HG02759 (cell line): ENCODE measurements around the gene MTOR.
A peak's percentile ranks its signal among the peaks of the same experiment; 100 is the strongest.
"Not testable (repeated sequence)": the region's sequence is repeated elsewhere in the genome, so short reads cannot be mapped to it uniquely, and the experiment has no call there.

Experiments used
- ATAC-seq: cut with Tn5 transposase; IDR thresholded peaks from one replicate; pipeline ENCODE4 v1.9.1; 2021; ENCODE audit warnings: mild to moderate bottlenecking, moderate library complexity; ENCODE audit not compliant: unreplicated experiment

MTOR gene

DNA sequence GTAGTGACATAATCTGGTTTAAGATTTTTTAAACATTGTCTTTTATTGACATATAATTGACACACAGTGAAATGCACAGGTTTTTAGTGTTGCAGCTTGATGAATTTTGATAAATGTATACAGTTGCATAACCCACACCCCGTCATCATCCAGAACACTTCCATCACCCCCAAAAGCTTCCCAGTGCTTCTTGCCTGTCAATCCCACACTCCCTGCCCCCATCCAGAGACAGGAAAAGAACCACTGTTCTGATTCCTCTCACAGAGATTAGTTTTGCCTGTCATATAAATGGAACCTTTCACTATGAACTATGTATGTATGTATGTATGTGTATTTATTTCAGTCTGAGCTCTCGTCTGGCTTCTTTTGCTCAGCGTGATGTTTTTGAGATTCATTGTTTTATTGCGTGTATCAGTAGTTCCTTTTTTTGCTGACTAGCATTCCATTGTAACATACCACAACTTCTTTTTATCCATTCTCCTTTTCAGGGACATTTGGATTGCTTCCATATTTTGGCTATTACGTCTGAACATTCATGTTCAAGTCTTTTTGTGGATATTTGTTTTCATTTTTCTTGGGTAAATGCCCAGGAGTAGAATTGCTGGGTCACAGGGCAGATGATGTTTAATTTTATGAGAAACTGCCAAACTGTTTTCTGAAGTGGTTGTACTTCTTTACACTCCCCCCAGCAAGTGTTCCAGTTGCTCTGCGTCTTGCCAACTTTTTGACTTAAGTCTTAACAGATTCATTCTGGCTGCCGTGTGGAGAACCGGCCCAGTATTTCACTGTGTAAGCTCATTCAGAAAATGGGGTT, 19.4 kb upstream of the MTOR start:
- no peak for ATAC-seq

DNA sequence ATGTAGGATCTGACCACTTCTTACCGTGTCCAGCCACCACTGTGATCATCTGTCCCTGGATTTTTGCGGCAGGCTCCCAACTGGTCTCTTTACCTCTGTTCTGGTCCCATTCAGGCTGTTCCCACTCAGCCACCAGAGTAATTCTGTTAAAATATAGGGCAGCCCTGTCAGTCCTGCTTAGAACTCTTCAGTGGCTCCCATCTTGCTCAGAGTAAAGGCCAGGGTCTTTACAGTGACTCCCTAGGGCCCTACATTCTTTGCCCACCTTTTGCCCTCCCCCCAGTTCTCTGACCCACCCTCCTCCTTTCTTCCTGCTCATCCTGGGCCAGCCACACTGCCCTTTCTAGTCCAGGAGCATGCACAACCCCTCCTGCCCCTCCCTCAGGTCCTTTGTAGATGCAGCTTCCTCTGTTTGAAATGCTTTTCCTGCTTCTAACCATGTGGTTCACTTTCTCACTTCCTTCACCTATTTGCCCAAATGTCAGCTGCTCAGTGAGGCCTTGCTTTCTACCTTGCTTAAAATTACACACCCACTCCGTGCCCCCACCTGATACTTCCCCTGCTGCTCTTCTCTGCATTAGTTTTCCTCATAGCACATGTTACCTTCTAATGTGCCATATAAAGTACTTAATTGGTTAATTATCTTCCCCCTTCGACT, 18.5 kb upstream of the MTOR start:
- ATAC-seq, result no peak

DNA sequence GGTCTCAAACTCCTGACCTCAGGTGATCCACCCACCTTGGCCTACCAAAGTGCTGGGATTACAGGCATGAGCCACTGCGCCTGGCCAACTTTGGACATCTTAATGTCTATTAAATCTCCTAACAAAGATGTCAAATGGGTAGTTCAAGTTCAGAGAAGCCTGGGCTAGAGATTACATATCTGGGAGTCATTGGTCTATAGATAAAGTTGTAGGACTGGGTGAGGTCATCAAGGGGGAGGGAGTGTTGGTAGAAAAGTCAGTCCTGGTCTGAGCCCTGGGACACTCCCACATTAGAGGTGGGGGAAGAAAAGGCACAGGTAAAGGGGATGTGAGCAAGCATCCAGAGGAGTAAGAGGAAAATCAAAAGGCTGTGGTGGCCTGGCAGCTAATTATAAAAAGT, 17.3 kb upstream of the MTOR start:
- ATAC-seq, result no peak

DNA sequence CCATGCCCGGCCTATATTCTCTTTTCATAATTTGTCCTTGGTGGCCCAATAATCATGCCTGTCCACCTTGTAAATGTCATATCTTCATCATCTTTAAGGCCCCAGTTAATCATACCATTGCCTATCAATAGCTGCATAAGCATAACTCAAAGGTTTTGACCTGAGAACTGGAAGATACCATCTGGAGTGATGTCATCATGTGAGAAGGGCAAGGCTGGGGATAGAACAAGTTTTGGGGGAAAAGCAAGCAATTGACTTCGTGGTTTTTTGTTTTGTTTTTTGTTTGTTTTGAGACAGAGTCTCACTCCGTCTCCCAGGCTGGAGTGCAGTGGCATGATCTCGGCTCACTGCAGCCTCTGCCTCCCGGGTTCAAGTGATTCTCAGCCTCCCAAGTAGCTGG, 16.8 kb upstream of the MTOR start:
- no peak for ATAC-seq

DNA sequence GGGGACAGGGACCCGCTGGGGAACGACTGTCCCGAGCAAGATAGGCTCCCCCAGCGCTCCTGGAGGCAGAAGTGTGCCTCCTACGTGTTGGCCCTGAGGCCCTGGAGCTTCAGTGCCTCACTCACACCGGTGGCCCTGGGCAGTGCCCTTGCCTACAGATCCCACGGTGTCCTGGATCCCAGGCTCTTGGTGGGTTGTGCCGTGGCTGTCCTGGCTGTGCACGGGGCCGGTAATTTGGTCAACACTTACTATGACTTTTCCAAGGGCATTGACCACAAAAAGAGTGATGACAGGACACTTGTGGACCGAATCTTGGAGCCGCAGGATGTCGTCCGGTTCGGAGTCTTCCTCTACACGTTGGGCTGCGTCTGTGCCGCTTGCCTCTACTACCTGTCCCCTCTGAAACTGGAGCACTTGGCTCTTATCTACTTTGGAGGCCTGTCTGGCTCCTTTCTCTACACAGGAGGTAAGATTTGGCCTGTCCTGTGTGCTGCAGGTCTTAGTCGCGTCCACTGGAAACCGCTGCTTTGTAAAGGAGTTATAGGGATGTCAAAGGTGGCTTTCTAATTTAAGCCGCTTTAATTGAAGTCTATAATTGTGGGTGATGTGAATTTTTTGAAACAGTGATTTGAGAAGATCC, 11.4 kb upstream of the MTOR start:
- ATAC-seq, result peak; percentile 33

DNA sequence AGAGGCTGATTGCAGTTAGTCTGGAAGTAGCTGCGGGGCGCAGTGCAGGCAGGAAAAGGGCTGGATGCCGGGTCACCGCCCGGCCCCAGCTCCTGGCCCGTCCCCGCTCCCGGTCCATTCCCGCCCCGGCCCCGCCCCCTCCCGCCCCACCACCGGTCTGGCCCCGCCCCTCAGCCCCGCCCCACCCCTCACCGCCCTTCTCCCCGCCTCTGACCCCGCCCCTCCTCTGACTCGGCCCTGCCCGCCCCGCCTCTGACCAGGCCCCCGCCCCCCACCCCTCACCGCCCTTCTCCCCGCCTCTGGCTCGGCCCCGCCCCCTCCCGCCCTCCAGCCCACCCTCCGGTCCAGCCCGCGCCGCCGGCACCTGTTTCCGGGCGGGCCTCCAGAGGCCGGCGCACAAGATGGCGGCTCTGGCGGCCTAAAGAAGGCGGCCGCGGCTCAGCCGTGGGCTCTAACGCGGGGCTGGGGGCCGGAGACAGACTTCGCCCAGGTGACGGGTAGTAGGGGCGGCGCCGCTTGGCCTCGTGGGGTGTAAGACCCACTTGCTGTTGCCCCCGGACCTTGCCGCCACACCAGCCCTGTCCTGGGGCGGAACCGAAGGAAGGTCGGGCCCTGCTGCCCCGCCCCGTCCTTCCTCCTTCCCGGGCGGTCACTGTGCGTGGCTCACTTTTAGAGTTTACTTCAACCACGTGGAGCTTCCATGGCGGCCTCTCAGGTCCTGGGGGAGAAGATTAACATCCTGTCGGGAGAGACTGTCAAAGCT, 10.7 kb upstream of the MTOR start, which contains the start of gene UBIAD1:
Gene UBIAD1, plus strand, starts transcription at position 367 of the 763 bp plus-strand sequence. Its CDS starts 334 bp downstream, at position 701.
- ATAC-seq, result peak; percentile 86

DNA sequence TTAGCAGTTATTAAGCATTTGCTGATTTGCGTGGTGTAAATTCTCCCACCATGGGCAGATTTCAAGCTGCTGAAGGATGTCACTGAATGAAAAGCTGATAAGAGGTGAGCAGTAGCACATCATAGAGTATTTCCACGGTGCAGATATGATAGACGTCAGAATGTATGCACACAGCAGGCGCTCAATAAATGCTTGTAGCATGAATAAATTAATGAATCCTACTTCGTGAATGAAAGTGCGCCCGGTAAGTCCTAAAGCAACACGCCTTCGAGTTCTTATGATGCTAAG, 10.1 kb upstream of the MTOR start:
- ATAC-seq, result no peak

DNA sequence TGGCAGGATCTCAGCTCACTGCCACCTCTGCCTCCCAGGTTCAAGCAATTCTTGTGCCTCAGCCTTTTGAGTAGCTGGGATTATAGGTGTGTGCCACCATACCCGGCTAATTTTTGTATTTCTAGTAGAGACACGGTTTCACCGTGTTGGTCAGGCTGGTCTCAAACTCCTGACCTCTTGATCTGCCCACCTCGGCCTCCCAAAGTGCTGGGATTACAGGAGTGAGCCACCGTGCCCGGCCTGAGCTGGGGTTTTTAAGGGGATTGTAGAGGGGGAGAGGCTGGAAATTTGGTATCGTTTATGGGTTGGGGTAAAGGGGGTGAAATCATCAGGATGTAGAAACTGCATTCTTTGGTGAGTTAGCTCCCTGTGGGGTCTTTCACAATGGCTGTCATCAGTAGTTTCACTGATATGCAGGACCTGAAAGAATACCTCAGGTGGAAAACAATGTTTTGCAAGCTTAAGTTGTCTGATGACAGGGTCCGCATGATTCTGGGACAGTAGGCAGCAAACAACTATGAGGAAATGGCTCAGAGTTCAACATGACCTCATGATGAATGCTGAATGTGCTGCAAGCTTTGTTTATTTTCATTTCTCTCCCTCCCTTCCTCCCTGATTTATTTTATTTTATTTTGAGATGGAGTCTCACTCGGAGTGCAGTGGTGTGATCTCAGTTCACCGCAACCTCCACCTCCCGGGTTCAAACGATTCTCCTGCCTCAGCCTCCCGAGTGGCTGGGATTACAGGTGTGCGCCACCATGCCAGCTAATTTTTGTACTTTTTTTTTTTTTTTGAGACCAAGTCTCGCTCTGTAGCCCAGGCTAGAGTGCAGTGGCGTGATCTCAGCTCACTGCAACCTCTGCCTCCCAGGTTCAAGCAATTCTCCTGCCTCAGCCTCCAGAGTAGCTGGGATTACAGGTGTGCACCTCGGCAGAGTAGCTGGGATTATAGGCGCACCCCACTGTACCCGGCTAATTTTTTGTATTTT, 5.3 kb upstream of the MTOR start:
- not testable (repeated sequence) for ATAC-seq

DNA sequence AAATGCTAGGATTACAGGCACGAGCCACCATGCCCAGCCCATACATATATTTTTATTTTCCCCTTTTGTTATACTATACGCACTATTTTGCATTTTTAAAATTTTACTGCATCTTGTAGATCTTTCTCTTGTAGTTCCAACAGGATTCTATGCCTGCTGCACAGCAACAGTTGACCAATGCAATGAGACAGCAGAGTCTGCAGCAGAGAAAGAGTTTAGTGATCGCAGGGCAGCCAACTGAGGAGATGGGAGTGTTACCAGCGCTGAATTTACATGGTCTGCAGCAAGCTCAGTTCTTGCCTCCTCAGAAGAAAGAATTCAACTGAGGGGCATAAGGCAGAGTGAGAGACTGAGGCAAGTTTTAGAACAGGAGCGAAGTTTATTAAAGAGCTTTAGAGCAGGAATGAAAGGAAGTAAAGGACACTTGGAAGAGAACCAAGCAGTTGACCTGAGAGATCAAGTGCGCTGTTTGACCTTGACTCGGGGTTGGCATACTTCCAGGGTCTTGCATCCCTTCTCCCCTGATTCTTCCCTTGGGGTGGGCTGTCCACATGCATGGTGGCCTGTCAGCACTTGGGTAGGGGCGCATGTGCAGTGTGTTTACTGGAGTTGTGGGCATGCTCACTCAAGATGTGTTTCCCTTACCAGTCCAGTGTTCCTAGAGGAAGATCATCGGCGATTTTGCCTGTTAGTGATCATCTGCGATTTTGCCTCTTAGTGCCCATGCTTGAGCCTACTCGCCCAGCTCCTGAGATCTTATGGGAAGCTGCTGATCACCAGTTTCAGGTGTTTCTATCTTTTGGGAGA, 4.1 kb upstream of the MTOR start:
- ATAC-seq, result no peak

DNA sequence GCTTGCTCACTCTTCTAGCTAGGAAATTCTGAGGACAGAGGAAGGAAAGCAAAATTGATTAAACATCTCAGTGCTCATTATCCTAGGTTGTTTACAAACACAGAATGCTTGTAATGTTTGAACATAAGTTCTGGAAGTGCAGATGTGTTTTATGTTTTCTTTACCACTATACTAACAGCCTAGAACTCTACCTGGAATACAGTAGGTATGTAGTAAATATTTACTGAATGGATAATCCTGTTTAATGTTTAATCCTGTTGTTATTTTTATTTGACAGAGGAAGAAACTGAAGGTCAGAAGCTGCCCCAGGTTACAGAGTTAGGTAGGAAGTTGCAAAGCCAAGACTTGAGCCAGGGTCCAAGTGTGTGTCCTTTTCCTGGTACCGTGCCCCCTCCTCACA, 6.1 kb downstream of the MTOR start:
- ATAC-seq, result no peak

DNA sequence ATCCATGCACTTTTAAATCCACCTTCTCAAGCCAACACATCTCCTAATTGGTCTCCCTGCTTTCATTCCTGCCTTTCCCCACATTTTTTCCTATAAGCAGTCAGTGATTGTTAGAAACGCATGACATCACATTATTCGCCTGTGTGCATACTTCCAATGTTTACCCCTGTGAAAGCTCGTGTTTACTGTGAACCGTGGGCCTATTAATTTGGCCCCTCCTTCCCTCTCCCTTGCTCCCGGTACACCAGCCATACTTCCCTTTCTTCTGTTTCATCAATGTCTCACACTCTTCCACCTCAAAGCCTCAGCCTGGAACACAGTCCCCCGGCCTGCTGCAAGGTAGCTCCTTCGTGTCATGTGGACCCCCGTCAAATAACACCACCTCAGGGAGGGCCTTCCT, 9.1 kb downstream of the MTOR start:
- no peak for ATAC-seq

DNA sequence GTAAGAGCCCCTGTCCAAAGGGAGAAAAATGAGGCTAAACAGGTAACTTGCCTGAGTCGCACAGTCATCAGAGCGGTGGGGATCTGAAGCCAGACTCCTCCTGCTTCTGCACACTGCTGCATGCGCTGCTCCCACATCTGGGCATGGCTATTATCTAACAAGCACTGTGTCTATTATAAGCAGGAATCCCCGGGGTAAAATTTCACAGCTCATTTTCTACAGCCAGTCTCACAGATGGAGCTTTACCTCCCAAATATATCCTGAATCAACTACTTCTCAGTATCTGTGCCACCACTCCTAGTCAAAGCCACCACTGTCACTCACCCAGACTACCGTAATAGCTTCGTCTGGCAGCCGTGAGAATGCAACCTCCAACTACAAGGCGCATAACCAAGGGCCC, 9.8 kb downstream of the MTOR start:
- no peak for ATAC-seq

DNA sequence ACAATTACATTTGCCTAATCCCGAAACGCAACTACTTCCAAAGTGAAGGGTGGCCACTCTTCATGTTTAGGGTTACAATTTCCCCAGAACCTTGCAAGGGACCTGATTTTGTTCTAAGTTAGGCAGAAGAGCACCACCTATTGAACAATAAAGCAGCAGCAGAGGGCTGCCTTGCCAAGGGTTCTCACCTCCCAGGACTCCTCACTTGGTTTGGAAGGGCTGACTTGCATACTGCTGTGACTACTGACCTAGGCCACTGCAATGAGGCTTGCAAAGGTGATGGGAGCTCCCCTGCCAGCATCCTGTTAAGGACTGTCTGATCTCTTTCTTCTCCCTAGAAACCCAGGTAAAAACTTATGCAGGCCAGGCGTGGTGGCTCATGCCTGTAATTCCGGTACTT, 14.2 kb downstream of the MTOR start:
- no peak for ATAC-seq

DNA sequence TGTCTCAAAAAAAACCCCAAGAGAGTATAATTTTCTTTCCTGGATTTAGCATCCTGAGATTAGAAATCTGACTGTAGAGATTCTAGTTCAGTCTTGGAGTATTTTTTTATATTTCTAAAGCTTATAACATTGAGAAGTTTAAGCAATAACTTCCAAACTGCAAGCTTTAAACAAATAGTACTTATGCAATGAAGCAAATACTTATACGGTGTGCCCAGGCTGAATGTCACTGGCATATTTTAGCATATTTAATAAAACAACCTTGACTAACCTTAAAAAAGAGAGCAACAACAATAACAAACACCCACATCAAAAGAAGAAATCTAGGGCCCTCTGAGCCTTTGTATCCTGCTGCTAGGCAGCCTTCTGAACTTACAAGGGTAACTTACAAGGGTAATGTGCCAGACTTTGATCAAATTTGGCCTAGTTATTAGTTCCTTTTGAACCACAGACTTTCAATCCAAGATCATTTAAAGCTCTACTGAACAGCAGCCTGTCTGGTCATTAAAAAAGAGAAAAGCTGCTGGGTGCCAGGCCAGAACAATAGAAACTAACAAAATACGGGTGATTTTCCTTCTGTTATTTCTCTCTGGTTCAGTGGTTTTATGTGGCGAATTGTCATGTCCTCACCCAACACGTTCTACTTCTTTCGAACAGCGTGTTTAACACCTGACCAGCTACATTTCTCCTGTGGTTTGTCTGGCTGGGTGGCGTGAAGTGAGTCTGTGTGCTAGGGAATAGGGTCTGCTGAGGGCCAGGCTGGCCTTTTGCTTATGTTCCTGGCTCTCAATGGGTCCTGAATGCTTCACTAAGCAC, 16.2 kb downstream of the MTOR start:
- ATAC-seq, result no peak

DNA sequence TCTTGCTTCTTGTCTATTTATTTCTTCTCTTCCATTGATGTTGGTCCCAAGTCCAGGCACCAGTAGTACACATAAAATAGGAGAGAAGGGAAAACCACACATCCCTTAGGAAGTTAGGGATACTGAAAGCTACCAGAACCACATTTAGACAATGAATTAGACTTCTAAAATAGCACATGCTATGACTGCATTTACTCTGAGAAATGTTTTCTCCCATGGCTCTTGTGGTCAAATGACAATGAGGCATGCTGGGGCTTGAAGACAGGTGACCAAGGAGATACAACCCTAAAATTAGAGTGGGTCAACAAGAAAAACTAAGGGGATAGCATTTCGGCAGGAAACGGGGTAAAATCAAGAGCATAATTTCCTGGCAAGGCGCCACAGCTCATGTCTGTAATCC, 17.1 kb downstream of the MTOR start:
- no peak for ATAC-seq

DNA sequence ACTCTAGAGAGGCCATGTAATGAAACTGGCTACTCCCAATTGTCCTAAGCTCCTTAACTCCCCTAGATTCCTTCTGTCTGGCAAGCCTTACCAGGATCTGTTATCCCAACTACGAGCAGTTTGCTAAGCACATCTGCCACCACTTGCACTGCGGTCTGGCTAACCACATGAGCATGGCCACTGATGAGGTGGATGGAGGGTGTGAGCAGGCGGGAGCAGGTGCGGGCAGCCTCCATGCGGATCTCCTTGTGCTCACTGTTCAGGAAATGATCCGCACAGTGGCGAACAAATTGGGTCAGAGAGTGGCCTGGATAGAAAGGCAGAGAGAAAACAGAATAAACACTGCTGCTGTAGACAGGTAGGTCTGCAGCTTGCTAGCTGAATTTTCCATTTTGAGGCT, 24.0 kb downstream of the MTOR start:
- no peak for ATAC-seq

DNA sequence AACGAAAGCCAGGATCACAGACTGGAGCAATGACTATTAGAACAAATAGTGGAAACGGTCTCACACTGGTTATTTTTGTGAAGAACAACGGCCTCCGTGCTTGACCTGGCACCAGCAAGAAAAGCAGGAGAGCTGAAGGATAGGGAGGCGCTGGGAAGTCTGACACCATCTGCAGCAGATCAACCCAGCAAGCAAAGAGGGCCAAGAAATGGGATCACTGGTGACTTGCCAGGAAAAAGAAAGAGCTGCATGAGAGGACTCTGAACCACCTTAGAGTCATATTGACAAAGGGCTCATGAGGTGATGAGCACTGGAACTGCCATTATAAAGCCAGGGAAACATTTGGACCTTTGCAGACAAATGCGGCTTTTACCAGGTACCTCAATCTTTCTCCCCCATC, 25.0 kb downstream of the MTOR start:
- no peak for ATAC-seq

DNA sequence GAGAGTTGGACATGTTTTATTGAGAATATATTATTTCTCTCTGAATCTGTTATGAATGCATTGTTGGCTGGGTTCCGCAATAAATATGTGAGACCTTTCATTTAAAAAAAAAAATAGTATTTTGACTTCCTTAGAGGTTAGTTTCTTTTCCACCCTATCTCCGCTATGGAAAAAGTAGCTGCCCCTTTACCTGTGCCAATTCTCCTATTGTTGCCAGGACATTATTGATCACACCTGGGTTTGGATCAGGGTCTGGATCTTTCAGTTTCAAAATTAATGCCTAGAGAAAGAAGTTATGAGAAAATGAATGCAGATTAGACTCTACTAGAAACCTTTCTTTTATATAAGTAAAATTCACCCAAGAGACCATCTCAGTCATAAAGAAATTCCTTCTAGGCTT, 29.1 kb downstream of the MTOR start:
- ATAC-seq, result no peak

DNA sequence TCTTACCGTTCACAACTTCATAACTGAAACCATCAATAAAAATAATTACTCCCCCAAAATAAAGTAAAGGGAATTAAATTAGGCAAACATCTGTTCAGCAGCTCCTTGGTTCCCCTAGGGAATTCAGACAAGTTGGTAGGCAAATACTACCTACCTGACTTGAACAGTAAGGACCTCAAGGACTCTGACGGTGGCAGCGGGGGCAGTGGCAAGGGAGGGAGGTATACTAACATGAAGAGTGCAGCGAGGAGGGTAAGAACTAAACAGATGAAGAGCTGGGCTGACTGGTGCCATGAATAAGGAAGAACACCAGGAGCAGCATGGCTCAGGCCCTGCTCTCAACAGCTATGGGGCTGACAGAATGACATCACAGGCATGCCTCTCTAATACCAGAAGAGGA, 33.1 kb downstream of the MTOR start:
- no peak for ATAC-seq
